CD4-positive, alpha-beta T cell (primary cell): ENCODE results near the gene ATRNL1. TPM values are rescaled to one million over a fixed set of nuclear protein-coding genes. Genes with fewer than 3 reads are reported as not detected.

Experiments used
- ATAC-seq: fragments of 200-7000 bp; cut with Tn5 transposase; one replicate; pipeline ENCODE4 v1.10.0; 2022; ENCODE audit warnings: mild to moderate bottlenecking; ENCODE audit not compliant: poor library complexity
- CTCF ChIA-PET: fragments of 350-600 bp; sonication (Branson Sonifier 250); formaldehyde crosslinking; loops from one replicate; lab custom pipeline; 2021; ENCODE audit warnings: antibody characterized with exemption, inconsistent platforms; lab: Charles Lee
- POLR2A ChIA-PET: fragments of 350-600 bp; sonication (Branson Sonifier 250); formaldehyde crosslinking; loops from one replicate; lab custom pipeline; 2021; ENCODE audit warnings: antibody characterized with exemption, inconsistent platforms; lab: Charles Lee
- DNase-seq, 14 experiments: peaks; one replicate each; pipeline ENCODE4 v3.0.0-alpha.2; 2013 to 2020; ENCODE audit warnings: mixed read lengths in 2 of 14
- H3K27ac ChIP-seq, 2 donors: one replicate each; pipeline versions ENCODE4 v1.5.1 to v1.7.0; 2013; ENCODE audit warnings: low read length in 2 of 2, low read depth in 1 of 2, mild to moderate bottlenecking in 1 of 2
- H3K27me3 ChIP-seq, 2 experiments: 1 replicate in 1 of 2; 2 replicates in 1 of 2; pipeline versions ENCODE4 v1.6.1 to v1.7.0; 2013; ENCODE audit warnings: low read length in 2 of 2, control low read depth in 1 of 2, mild to moderate bottlenecking in 1 of 2, moderate library complexity in 1 of 2; ENCODE audit not compliant: insufficient read depth in 2 of 2, control insufficient read depth in 1 of 2
- H3K36me3 ChIP-seq: one replicate; pipeline ENCODE4 v1.6.1; 2013; ENCODE audit warnings: low read length, control low read depth; ENCODE audit not compliant: insufficient read depth
- H3K4me1 ChIP-seq: one replicate; pipeline ENCODE4 v1.6.1; 2013; ENCODE audit warnings: low read length, control low read depth; ENCODE audit not compliant: insufficient read depth
- H3K4me3 ChIP-seq: one replicate; pipeline ENCODE4 v1.5.1; 2013; ENCODE audit warnings: mild to moderate bottlenecking, low read length, moderate library complexity
- H3K9me3 ChIP-seq, 2 experiments: 1 replicate in 1 of 2; 2 replicates in 1 of 2; pipeline versions ENCODE4 v1.6.1 to v1.7.0; 2013; ENCODE audit warnings: low read length in 2 of 2, mild to moderate bottlenecking in 2 of 2, control low read depth in 1 of 2, moderate library complexity in 1 of 2; ENCODE audit not compliant: control insufficient read depth in 1 of 2, insufficient read depth in 1 of 2
- H3K27ac Mint-ChIP-seq: one replicate; pipeline ENCODE4 v1.8.0; 2020; ENCODE audit warnings: mixed read lengths
- H3K27me3 Mint-ChIP-seq: one replicate; pipeline ENCODE4 v1.8.0; 2021; ENCODE audit warnings: mixed read lengths
- H3K36me3 Mint-ChIP-seq: one replicate; pipeline ENCODE4 v1.8.0; 2021; ENCODE audit warnings: low read depth, mixed read lengths
- H3K4me1 Mint-ChIP-seq: one replicate; pipeline ENCODE4 v1.8.0; 2021; ENCODE audit warnings: low read depth, mixed read lengths
- H3K4me3 Mint-ChIP-seq: one replicate; pipeline ENCODE4 v1.8.0; 2020; ENCODE audit warnings: mild to moderate bottlenecking, mixed read lengths
- H3K9me3 Mint-ChIP-seq: one replicate; pipeline ENCODE4 v1.8.0; 2020; ENCODE audit warnings: mixed read lengths
- CTCF ChIP-seq: fragments of 200-600 bp; IDR thresholded peaks from one replicate; pipeline ENCODE4 v1.8.0; 2022; ENCODE audit warnings: antibody characterized with exemption, mild to moderate bottlenecking
- intact Hi-C, 2 experiments: fragments of 100-400 bp; cut with DNase I in 1 of 2; cut with micrococcal nuclease in 1 of 2; formaldehyde crosslinking; loops; one replicate each; pipeline versions ENCODE4 v1.15.1 to v1.9.0; 2023 to 2025; cut with DNase I, micrococcal nuclease
- total RNA-seq, 174 experiments: library from RNA in 2 of 174; stranded (reverse) in 2 of 174; gene quantifications; one replicate each; pipeline ENCODE4 v1.2.3 and lab custom pipeline; 2021 to 2026

ATRNL1 gene
- total RNA-seq, 2 experiments from 2014 or later, result not detected

- no peak overlapping the region for H3K4me3 Mint-ChIP-seq
Observed at GRCh38 chr10:115998301-115998700, 905.1 kb downstream of the ATRNL1 start.

More at GRCh38 chr10:115998301-115998700, 905.1 kb downstream of the ATRNL1 start:
- CTCF ChIA-PET, result no interaction called here
- Mint-ChIP-seq H3K9me3 (peaks cover 4% of the 10 kb centered on the region), H3K36me3 (no peaks in the 10 kb centered on the region), H3K27me3 (no peaks in the 10 kb centered on the region), H3K27ac (no peak overlapping the region), H3K4me1 (no peaks in the 10 kb centered on the region)
- no peaks in the 10 kb centered on the region for H3K36me3 ChIP-seq
- DNase-seq, result no peak
- H3K27ac ChIP-seq, result no peak overlapping the region
- H3K27me3 ChIP-seq, result no peaks in the 10 kb centered on the region
- POLR2A ChIA-PET, result no interaction called here
- intact Hi-C loops, result no loop called here
- H3K9me3 ChIP-seq, result peaks cover 4 to 8% of the 10 kb centered on the region in 2 experiments
- H3K4me3 ChIP-seq, result no peak overlapping the region
- H3K4me1 ChIP-seq, result no peaks in the 10 kb centered on the region
- TF ChIP-seq CTCF, result no peak
- ATAC-seq, result no peak

Other genes with a start within 250 kb of the ATRNL1 start
- gene TRUB1, start 155.2 kb upstream of the ATRNL1 start, total RNA-seq, result 1 to 10 TPM; 5.9 to 7.7 TPM